COLO829 (cell line): ENCODE results near the gene PER3.
A peak's percentile ranks its signal among the peaks of the same experiment; 100 is the strongest.
"Not testable (repeated sequence)": the region's sequence is repeated elsewhere in the genome, so short reads cannot be mapped to it uniquely, and the experiment has no call there.

Source experiments
- DNase-seq: peaks from one replicate; pipeline ENCODE4 v3.0.0; 2012; ENCODE audit warnings: low spot score

The PER3 gene

DNA sequence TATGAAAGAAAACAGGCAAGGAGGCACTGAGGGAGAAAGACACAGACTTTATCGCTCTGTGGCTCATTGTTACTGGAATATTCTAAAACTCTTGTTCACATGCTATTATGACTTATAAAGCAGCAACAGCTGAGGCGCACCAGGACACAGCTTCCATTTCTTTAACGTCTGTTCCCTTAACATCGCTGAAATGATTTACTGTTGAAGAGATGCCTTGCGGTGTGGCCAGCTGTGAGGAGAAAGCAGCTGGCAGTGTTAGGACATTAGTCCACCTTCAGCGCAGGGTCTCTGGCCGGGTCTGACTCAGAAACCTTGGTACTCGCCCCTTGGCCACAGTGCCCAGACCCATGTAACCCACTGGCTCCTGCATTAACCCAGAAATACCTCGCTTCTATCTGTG is 3.1 kb upstream of the PER3 start:
- no peak for DNase-seq

DNA sequence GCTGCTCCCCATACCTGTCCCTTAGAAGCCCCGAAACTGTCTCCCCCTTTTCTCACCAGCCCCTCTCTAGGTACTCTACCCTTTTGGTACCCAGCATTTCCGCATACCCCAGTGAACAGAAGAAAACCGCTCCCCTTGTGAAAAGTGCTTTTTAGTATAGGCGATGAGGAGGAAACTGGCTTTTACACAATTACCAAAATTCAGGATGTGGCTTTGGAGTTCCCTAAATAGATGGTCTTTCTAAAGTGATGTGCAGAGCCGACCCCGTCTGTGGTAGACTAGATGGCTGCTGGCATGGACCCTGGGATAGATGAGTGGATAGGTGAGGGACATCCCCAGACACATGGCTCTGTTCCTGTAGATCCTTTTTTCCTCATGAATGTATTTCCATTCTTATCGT is 2.6 kb upstream of the PER3 start:
- no peak for DNase-seq

DNA sequence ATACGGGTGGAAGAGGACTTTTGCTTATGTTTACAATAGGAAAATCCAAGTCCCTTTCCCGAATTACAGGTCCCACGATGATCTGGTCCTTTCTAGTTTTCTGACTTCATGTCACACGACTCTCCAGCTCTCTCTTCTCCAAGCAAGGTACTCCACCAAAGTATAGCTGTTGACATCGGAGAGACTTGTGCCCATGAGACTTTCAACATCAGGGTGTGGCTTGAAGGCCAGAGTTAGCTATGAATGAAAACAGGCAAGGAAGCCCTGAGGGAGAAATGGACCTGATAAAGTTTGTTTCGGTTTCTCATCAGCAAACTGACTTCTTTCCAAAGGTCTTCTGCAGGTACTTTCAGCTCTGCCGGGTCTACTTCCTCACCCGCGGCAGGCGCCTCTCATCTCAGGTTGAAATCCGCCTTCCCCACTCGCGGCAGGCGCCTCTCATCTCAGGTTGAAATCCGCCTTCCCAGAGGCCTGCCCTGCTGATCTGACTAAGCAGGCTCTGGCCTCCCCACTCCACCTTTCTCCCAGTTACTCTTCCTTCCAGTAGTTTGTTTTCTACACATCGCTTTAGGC is 2.1 kb upstream of the PER3 start:
- DNase-seq = no peak

DNA sequence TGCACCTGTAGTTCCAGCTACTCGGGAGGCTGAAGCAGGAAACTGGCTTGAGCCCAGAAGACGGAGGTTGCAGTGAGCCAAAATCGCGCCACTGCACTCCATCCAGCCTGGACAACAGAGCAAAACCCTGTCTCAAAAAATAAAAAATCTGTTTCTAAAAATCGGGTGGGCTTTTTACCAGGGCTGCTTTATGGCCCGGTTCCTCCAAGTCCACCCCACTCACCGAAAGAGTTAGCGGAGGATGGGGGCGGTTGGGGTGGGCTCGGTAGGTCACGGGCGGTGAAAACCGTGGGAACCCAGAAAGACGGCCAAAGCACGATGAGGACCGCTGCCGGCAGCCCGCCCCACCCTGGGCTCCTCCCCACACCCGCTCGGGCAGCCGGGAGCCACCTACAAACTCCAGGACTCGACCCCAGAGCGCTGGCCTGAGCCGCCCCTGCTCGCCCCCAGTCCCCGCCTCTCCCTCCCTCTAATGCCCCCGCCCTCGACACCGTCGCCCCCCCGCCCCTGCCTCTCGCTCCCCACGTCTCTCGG is 846 bp upstream of the PER3 start:
- peak; percentile 27 for DNase-seq

DNA sequence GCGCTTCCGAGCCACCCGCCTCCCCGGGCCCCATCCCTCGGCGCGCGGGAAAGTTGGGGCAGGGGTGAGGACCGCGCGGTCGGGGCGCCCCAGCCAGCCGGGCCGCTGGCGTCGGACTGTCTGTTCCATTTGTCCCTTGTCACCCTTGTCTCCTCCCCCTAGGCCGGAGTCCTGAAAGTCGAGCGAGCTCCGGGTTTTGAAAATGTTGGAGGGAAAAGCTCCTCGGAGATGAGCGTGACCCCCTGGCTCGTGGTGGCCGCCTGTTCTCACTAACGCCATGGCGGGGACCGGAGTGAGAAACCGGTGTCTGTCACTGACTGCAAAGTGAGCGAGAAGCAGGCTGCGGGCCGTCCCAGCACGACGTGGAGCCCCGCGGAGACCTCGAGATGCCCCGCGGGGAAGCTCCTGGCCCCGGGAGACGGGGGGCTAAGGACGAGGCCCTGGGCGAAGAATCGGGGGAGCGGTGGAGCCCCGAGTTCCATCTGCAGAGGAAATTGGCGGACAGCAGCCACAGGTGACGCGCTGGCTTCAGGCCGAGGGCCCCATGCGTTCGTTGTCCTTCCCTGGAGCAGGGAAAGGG is 491 bp downstream of the PER3 start:
- no peak for DNase-seq

DNA sequence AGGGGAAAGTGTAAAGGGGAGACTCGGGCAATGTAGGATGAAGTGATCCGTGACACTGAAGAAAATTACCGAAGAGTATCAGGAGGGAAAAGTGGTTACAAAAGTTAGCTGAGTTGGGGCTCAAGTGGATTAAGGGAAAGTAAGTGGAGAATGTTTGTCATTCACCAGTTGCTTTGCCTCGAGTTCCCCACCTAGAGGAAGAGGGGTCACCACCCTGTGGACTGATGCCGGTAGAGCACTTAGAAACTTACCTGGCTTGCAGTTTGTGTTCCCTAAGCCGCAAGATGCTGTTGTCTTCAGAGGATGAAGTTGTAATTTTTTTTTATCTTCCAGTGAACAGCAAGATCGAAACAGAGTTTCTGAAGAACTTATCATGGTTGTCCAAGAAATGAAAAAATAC is 1.0 kb downstream of the PER3 start:
- DNase-seq = no peak

DNA sequence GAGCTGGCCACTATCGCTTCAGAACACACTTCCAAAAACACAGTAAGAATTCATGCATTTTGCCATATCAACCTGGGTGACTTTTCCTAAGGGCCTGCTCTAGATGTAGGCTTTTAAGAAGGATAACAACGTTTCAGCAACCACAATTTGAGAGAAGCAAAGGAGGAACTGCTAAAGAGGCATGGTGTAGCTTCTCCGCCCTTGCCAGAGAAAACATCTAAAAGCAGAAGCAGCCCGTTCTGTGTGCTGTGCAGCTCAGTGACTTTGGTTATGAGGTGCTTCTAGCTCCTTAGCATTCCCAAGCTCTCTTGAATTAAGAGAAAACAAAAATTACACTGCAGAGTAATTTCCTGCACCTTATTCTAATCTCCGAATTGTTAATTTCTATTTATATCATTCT is 2.7 kb downstream of the PER3 start:
- DNase-seq = no peak

DNA sequence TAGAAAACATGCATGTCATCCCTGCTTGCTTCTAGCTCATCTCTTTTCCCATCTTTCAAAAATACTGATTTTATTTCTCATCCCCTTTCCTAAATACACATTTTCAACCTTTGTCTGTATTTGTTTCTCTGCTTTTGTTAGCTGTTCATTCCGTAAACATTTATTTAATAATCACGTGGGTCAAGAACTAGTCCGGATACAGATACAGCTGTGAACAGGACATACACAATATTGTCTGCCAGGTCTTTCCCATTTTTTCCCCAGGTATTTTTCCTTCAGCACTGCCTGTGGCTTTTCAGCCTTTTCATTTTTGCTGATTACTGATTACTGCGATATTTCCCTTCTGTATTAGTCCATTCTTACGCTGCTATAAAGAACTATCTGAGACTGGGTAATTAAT is 5.7 kb downstream of the PER3 start:
- DNase-seq = no peak

DNA sequence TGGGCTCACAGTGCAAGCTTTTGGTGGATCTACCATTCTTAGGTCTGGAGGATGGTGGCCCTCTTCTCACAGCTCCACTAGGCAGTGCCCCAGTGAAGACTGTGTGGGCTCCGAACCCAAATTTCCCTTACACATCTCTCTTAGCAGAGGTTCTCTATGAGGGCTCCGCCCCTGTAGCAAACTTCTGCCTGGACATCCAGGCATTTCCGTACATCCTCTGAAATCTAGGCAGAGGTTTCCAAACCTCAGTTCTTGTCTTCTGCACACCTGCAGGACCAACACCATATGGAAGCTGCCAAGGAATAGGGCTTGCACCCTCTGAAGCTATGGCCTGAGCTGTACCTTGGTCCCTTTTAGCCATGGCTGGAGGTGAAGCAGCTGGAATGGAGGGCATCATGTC is 6.9 kb downstream of the PER3 start:
- DNase-seq = not testable (repeated sequence)

DNA sequence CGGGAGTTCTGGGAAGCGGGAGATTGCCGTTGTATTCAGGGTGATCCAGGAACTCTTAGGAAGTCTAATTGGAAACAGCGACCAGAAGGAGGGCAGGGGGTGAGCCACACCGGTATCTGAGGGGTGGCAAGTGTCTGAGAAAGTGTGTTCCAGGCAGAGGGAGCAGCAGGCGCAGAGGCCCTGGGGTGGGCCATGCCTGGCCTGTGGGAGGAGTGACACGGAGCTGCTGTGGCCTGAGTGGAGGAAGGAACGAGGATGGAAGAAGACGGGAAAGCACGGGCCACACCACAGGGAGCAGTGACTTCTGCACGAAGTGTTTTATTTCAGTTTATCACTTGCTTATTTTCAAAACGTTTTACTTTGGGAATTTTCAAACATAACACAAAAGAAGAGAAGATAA is 11.3 kb downstream of the PER3 start:
- no peak for DNase-seq

DNA sequence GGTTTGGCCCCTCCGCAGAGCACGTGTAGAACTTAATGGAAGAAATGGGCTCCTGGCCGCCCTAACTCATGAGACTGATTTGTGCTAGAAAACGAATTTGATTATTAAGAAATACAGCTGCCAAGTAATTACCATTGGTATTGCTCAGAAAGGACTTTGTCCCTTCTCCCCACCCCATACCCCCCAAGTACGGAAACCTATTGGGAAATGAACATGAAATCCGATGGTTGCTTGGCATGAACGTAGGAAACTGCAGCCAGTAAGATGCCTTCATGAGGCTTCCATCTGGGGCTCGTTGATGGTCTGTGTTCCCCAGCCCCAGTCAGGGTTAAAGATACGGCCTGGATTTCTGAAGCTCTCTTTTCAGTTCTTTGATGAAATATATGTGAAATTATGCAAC is 21.4 kb downstream of the PER3 start:
- DNase-seq = no peak

DNA sequence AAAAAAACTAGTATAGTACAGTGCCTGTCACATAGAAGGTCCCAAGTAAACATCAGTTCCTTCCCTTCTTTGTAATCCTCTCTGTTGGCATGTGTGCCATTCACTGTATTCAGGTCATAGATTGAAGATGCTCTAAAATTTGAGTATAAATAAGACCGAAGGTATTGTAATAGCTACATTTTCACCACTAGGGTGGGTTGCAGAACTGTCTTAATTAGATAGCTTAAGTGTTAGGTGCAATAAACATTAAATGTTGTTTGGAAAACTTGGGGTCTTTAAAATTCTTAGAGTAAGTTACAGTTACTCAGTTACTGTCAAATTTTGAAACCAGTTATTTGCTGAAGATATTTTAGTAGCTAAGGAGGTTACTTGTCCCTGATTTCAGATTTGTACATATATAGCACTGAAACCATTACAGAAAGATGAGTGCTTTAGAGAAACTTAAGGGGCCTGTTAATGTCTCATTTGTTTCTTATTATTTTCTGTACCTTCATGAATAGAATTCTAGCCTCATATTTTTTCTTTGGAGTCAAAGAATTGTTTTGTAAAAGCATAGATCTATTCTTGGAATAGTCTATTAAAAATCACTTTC is 24.3 kb downstream of the PER3 start:
- no peak for DNase-seq

DNA sequence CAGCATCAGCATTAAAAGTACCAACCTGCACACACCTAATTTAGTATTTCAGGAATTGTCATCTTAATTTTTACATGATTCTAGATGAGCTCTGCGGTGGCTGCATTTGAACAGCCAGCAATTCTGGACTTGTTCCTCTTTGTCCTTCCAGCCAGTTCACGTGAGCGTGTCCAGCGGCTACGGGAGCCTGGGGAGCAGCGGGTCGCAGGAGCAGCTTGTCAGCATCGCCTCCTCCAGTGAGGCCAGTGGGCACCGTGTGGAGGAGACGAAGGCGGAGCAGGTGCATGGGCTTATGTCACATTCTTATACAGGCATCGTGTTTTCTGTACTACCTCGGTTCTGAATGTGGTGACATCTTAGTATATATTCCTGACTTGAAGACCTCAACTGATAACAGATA is 25.7 kb downstream of the PER3 start:
- no peak for DNase-seq

DNA sequence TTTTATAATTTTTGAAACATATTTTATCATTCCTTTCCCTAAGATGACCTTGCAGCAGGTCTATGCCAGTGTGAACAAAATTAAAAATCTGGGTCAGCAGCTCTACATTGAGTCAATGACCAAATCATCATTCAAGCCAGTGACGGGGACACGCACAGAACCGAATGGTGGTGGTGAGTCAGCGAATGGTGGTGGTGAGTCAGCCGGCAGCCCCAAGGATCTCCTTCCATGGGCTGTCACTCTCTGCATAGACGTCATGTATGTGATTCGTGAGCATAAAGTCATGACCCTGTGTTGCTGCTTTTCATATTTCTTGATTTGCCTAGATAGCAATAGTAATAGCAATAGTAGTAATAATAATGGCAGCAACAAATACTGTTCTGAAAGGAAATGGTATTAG is 26.3 kb downstream of the PER3 start:
- no peak for DNase-seq

DNA sequence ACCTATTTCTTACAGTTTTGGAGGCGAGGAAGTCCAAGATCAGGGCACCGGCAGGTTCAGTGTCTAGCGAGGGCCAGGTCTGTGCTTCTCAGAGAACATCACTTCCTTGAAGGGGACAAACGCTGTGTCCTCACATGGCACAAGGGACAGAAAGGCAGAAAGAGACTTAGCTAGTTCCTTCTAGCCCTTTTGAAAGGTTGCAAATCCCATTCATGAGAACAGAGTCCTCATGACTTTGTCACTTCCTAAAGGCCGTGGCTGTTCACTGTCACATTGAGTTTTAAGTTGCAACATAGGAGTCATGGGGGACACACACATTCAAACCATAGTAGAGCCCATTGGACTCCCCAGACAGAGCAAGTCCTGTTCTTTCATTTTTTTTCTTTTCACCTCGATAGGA is 27.4 kb downstream of the PER3 start:
- no peak for DNase-seq

DNA sequence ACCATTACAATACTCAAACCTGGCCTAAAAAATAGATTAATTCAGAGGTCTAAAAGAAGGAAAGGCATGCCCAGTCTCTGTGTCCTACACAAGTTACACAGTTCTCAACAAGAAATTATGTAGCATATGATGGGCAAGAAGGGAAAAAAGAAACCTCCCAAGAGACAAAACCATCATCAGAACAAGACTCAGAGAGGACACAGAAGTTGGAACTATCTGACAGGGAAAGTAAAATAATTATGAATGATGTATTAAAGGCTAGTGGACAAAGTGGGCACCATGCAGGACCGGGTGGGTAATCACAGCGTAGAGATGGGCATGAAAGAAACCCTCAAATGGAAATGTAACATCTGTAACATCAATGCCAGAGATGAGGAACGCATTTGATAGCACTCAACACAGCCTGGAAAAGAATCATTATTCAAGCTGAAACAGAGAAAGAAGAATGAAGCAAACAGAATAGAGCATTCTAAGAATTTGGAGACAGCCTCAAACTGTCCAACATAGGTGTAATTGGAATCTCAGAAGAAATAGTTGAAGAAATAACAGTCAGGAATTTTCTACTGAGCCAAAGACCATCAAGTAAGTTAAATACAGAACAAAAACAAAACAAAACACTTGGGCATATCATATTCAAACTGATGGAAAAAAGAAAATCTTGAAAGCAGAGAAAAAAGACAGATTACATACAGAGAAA is 29.7 kb downstream of the PER3 start:
- DNase-seq = no peak

DNA sequence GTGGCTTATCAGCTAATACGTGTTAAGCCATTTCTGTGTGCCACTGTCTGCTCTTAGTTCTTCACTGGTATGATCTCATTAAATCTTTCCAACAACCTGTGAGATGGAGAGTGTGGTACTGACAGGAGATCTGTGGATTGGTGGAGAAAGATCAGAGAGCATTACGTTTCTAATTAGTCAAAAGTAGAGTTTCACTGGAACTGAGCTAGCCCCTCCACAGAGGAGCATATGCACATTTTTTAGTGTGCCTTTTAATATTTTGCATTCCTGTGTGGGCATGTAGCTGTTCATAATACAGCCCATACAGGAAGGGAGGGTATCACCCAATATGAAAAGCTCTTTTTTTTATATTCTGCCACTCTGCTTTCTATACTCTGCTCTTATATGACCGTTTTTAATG is 37.2 kb downstream of the PER3 start:
- DNase-seq = no peak

DNA sequence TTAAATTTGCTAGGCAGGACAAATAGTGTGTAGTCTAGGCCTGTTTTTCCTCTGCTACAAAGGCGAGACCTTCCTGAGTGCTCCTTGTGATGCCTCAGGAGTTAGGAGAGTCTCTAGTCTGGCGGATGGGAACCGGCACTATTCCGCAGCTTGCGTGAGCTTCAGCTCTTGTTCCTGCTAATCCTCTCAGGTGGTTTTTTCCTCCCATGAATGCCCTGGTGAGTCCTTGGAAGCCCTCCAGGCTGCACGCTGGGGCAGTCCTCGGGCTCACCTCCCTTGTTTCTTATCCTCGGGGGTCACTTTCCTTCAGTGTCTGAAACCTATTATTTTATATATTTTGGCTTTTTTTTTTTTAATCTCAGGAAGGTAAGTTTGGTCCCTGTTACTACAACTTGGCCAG is 40.6 kb downstream of the PER3 start:
- no peak for DNase-seq

DNA sequence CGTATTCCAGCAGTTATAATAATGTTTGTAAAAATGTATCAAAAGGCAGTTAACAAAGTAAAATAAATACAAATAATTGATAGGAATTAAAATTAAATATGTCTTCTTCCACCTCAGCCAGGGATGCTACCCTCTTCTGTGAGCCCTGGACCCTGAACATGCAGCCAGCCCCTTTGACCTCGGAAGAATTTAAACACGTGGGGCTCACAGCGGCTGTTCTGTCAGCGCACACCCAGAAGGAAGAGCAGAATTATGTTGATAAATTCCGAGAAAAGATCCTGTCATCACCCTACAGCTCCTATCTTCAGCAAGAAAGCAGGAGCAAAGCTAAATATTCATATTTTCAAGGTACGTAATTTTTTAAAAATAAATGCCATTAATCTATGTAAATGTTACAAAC is 42.3 kb downstream of the PER3 start:
- DNase-seq = no peak

DNA sequence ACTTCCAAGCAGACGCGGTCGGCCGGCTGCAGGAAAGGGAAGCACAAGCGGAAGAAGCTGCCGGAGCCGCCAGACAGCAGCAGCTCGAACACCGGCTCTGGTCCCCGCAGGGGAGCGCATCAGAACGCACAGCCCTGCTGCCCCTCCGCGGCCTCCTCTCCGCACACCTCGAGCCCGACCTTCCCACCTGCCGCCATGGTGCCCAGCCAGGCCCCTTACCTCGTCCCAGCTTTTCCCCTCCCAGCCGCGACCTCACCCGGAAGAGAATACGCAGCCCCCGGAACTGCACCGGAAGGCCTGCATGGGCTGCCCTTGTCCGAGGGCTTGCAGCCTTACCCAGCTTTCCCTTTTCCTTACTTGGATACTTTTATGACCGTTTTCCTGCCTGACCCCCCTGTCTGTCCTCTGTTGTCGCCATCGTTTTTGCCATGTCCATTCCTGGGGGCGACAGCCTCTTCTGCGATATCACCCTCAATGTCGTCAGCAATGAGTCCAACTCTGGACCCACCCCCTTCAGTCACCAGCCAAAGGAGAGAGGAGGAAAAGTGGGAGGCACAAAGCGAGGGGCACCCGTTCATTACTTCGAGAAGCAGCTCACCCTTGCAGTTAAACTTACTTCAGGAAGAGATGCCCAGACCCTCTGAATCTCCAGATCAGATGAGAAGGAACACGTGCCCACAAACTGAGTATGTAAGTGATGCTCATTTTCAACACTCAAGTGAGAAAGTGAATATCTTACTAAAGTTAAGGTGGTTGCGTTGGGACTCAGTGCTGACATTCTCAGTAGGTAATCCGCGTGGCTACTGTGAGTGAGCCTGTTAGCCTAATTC is 43.2 kb downstream of the PER3 start:
- DNase-seq = no peak

DNA sequence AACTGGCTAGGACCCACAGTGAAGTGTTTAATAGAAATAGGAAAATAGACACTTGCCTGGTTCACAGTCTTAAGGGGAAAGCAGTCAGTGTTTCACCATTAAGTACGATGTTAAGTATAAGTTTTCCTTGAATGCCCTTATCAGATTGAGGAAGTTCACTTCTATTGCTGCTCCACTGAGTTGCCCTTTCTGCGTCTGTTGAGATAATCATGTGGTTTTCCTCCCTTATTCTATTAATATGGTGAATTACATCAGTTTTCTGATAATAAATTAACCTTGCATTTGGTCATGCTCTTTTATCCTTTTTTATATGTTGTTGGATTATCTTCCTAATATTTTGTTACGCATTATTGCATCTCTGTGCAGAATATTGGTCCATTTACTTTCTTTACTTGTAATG is 47.4 kb downstream of the PER3 start:
- DNase-seq = no peak

DNA sequence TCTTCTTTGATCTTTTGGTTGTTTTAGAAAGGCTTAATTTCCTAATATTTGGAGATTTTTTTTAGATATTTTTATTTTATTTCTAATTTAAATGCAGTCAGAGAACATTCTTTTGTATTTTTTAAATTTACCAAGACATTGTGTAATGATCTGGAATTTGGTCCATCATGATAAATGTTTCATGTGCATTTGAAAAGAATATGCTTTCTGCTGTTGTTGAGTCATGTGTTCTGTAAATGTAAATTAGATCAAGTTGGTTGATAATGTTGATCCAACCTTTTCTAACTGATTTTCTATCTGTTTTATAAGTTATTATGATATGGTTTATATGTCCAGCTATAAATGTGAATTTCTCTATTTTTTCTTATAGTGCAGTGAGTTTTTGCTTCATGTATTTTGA is 48.9 kb downstream of the PER3 start:
- no peak for DNase-seq

DNA sequence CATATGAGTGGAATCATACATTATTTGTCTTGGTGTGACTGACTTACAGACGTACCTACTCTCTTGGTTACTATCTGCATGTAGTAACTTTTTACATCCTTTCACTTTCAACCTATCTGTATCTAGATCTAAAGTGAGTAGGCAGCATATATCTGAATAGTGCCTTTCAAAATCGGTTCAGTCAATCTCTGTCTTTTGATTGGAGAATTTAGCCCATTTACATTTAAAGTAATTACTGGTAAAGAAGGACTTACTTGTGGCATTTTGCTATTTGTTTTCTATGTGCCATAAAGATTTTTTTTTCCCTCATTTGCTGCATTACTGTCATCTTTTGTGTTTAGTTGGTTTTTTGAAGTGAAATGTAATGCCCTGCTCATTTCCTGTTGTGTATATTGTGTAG is 54.6 kb downstream of the PER3 start:
- no peak for DNase-seq
